Inflammatory macrophage treated with lipopolysaccharide for 1 hour (primary cell): ENCODE results near the gene MED9.

Source experiments
- DNase-seq, 2 donors: peaks; one replicate each; pipeline ENCODE4 v3.0.0-alpha.2; 2020 to 2022

The MED9 gene

DNA sequence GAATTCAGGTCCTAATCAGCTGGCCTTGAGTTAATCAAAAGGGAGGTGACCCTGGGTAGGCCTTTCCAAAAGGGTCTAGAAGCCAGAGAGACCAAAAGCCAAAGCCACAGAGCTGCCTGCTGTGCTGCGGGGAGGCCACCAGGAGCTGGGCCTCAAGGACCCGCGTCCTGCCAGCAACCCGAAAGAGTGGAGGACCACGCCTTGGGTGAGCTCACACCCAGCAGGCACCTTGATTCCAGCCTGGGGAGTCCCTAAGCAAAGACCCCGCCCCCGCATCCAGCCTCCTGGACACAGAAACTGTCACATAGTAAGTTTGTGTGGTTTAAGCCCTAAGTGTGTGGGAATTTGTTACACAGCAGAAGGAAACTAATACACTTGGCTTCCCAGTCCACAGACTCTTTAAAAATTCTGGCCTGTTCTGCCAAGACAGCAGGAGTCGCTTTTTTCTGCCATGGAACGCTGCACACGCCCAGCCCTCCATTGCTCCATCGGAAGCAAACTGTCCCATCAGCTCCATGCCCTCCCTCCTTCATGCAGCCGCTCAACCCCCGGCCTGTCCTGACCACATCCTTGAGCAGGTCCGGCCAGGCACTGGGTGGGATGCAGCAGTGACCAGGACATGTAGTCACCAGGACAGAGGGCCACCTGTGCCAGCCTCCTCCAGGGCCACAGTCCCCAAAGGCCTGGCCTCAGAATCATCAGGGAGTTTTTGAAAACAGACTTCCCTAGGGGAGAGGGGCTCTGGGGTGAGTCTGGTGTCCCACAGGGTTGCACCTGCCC, 40.3 kb downstream of the MED9 start:
- DNase-seq: no peak

DNA sequence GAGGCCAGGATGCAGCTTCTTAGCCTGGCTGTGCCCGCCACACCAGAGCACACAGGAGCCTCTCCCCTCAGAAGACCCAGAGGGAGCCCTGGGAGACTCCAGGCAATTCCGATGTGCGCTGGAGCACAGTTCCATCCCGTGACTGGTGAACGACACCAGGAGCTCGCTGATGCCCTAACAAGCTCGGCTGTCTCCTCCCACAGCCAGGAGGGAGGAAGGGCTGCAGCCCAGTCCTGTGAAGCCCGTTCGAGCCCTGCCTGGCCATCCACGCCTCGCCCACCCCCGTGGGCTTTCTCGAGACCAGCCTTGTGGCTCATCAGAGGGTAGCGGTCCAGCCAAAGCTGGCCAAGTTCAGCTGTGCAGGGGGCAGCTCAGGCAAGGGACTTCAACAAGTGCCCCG, 41.2 kb downstream of the MED9 start:
- no peak for DNase-seq

DNA sequence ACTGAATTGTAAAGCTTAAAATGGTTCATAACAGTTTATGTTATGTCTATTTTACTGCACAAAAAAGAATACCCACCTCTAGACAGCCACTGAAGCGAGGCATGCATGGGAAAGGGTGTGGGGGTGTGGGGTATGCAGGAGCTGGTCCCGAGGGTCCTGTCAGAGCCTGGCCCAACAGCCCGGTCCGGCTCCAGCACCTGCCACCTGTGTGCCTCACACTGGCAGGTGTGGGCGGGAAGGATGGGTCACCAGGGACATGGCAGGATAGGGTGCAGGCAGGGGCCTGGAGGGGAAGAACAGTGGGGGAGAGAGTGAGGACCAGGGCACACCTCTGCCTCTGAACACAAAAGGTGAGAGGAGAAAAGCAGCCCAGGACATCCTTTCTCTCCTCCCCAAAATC, 42.2 kb downstream of the MED9 start:
- DNase-seq: no peak

DNA sequence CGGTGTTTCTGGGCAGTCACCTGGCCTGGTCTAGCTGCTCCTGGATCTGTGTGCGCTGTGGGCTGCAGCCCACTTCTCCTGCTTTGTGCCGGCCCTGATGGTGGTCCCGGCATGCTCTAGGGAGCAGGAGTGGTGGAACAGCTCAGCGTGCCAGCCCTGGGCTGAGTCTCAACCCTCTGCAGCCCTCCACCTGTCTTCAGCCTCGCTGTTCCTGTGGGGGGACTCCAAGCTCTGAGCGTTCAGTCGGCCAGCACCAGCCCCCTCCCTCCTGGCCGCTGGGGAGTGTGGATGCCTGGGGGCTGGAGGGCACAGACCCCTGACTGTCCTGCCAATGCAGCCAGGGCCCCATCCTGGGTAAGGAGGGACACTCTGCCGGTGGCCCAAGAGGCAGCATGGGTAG, 43.1 kb downstream of the MED9 start:
- DNase-seq: no peak

DNA sequence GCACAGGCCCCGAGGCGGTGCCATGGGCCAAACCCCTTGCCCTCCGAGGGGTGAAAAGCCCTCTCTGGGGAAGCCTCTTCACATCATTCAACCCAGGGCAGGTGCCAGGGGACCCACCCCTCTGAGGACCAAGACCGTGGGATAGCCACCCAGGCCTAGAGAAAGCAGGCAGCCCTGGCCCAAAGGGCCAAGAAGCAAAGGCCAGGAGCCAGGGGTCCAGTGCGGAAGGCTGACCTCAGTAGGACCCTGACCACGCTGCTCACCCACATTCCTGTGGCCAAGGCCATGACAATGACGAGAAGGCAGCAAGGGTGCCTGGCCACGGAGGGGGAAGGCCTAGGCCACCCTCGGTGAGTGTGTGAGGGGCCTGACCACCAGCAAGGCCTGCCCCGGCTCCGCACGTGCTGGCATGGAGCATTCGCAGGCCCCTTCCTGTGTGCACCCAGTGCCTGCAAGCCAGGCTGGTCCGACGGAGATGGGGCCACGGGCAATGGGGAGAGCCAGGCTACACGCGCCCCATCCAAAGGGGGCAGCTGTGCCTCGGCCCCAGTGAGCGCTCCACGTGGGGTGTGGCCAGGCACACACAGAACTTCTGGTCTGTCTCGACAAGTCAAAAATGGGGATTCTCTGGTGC, 43.9 kb downstream of the MED9 start:
- no peak for DNase-seq

DNA sequence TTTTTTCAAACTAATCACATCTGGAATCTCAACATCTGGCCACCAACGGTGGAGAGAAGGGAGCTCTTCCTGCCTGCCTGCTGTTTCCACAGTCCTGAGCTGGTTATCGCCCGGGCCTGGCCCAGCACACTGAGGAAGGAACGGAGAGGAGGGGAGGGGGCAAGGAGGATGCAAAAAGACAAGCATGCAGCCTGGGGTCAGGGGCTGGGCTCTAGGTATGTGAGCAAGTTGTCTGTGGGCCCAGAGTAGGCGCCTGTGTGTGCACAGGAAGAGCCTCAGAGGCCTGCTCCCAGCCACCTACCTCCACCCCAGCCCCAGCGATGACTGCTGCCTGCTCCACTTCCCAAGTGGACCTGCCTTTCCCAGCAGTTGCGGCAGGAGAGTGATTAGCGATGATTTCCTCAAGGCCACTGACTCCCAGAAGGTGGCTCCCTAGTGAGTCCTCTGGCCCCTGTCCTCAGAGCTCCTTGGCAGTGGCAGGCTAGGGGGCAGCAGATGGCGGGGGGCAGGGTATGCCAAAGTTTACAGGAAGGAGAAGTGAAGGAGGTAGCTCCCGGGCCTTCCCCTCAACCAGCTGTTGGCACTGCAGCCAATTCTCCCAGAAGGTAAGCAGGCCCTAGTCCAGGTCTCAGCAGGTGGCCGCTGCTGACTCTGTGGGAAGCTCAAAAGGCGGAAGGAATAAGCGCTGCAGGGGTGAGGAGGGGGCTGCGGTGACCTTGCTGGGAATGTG, 46.4 kb downstream of the MED9 start:
- no peak for DNase-seq

DNA sequence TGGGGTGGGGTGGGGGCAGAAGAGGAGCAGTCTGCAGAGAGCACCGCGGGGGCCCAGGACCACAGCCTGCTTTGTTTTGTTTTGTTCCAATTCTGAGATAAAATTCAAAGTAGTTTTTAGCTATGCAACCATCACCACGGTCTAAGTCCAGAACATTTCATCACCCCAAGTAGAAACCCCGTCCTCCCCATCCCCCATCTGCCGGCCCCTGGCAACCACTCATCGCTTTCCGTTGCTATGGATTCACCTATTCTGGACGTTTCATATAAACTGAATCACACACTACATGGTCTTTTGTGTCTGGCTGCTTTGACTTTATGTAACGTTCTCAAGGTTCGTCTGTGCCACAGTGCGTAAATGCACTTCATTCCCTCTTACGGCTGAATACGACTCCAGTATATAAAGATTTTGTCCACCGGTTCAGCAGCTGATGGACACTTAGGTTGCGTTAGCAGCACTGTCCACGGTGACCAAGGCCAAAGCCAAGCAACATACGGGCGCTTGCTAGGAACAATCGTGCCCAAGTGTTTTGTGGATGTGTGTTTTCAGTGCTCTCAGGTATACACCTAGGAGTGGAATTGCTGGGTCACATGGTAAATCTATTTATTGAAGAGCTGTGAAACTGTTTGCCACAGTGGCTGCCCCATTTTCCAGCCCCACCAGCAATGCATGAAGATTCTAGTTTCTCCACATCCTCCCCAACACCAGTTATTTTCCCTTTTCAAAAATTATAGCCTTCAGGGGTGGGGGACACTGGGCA, 47.1 kb downstream of the MED9 start:
- DNase-seq: no peak

DNA sequence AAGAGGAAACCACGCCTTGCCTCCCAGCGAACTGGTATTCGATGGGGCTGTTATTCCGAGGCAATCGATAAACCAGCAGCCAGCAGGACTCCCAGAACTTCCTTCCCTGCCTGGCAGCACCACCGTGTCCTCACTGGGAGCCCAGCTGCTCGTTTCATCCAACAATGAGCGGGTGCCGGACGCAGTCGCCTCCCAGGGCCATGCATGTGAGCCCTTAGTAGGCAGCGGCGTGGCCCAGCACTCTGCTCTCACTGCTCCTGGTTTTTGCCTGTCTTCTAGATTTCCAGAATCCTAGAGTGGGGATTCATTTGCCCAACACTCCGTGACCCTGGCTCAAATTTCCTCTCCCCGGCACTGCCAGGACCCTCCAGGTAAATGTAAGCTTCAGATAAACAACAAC, 48.5 kb downstream of the MED9 start:
- no peak for DNase-seq

DNA sequence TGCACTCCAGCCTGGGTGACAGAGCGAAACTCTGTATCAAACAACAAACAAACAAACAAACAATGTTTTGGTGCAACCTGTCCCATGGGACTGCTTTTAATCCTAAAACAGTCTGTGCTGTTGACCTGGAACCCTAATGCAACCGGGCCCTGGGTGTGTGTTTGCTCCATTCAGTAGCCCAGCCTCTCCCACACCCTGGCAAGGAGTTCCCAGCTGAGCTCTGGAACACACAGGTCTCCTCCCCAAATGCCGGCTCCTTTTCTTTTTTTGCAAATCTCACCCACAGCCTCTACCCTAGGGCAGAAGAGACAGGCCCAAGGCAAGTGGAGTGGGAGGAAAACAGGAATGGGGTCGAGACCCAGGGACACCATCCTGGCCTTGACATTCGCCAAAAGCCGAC, 49.2 kb downstream of the MED9 start:
- DNase-seq: no peak

DNA sequence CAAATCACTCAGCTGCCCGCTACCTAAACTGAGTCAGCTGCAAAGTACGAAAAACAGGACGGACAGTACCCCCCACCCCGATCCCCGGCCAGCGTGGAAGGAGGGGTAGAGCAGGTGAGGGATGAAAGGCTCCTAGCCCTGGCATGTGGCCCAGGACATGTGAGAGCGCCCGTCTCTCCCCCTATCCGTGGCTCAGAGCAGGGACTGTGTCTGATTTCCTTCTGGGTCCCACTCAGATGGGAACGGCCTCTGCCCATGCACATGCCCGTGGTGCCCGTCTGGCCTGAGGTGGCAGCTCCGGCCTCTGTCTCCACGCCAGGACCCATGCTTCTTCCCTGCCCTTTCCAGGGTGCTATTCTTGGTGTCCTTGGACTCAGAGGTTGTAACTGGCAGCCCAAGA, 49.6 kb downstream of the MED9 start:
- DNase-seq: no peak

DNA sequence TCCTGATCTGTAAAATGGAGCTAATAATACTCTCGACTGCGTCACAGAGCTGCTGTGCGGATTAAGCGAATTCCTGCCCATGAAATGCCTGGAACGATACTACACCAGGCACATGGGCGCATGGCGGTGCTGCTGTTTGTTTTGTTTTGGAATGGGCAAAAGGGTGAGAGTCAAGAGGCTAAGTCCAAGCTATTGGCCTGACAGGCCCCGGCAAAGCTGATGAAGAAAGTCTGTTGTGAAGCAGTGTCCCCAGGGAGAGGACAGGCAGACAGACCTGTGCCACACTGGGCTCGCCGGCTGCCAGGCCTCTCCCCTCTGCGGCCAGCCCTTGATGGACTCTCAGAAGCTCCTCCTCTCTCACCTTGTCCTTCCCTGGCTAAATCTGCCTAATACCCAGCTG, 50.7 kb downstream of the MED9 start:
- no peak for DNase-seq

DNA sequence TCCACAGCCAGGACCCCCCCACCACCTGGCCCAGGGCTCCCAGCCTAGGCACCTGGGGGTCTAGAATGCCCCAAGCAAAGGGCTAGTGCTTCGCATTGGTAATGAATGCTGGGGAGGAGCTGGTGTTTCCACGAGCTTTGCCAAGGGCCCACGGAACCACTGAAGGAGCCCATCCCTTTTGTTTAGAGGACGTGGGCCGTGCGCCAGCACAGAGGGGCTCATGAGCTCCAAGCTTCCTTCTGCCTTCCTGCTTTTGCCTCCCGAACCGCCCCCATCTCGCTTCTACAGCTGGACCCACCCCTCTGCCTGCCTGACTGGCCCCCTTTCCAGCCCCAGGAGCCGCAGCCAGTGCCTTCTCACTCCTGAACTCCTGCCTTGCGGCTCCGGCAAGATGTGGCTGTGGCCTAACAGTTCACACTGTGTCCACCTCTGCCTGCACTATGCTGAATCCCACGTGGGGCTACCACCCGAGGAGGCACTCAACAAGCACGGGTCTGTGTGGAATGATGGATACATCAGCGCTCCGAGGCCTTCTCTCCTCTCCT, 51.2 kb downstream of the MED9 start:
- DNase-seq: no peak

DNA sequence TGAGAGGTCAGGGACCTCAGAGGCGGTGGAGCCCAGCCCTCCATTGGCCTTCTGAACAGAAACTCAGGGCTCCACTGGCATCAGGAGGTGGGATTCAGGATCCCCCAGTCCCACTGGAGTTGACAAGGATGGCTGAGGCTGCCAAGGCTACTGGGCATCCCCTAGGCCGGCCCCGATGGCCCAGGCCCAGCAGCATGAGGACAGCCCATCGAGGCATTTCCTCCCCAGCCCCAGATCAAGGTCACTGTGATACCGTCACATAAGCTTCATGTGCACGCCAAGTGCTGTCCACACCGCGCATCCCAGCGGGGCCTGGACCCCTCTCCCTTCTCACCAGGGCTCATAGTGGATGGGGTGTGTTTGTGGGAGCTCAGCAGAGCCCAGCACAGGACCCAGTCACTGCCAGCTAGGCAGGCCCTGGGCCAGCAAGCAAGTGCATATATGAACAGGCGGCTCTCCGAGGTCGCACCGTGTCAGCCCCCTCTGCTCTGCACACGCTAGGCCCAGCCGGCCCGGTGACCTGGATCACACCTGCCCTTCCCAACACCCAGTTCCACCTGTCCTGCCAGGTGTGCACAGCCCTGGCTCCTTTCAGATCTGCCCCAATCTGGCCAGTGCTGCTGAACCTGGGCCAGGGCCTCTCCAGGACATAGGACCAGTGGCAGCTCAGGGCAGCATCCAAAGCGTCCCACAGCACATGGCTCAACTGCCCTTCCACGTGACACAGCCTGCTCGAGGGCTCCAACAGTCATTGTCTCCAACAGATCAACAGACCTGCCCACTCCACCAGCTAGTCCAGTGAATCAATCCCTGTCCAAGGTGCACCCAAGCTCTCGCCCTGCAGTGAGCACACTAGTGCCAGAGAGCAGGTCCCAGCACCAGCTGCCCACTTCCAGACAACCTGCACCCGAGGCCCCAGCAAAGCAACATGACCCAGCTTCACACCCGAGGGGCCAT, 52.2 kb downstream of the MED9 start:
- no peak for DNase-seq

DNA sequence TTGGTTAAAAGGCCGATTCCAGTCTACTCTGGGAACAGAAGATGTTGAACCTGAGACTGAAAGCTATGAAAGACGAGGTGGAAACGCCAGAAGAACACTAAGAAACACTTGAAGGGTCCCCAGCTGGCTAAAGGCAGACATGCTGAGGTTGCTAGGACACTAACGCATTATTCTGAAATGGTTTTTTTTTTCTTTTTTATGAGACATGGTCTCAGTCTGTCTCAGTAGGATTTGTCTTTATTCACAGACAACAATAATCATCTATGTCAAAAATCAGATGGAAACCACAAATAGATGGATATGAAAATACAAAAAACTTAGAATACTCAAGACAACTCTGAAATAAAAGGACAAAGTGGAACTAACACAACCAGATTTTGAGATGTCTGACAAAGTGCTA, 54.4 kb downstream of the MED9 start:
- DNase-seq: no peak

DNA sequence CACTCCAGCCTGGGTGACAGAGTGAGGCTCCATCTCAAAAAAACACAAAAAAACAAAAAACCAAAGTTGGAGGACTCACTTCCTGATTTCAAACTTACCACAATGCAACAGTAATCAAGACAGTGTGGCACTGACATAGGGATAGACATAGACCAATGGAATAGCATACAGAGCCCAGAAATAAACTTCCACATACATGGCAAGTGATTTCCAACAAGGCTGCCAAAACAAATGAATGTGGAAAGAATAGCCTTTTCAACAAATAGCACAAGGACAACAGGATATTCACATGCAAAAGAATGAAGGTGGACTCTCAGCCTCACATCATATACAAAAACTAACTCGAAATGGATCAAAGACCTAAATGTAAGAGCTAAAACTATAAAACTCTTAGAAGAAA, 56.2 kb downstream of the MED9 start:
- DNase-seq: no peak

DNA sequence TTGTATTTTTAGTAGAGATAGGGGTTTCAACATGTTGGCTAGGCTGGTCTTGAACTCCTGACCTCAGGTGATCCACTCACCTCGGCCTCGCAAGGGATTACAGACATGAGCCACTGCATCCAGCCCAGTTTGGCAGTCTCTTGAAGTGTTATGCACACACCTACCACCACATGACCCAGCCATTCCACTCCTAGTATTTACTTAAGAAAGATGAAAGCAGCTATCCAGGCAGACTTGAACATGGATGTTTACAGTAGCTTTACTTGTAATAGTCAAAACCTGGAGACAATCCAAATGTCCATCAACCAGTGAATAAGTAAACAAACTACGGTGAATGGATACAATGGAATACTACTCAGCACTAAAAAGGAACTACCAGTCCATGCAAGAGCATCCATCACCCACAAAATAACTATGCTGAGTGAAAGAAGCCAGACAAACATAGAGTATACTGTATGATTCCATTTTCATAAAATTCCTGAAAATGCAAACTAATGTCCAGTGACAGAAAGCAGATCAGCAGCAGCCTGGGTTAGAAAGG, 57.2 kb downstream of the MED9 start:
- DNase-seq: no peak

DNA sequence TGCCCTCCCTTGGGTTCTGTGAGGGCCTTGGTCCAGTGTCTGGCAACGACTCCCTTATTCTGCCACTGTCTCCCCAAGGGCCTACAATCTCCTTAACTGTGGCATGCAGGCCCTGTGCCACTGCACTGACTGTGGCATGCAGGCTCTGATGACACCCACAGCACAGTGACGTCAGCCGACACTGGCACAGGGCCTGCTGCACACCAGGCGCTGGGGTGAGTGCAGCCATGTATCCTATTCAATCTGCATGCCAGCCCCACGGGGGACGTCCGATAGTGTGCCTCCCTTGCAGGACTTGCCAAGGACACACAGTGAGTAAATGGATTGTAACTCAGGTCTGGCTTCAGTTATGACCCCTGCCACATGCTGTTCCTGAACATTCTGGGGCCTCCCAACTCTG, 59.2 kb downstream of the MED9 start:
- no peak for DNase-seq

DNA sequence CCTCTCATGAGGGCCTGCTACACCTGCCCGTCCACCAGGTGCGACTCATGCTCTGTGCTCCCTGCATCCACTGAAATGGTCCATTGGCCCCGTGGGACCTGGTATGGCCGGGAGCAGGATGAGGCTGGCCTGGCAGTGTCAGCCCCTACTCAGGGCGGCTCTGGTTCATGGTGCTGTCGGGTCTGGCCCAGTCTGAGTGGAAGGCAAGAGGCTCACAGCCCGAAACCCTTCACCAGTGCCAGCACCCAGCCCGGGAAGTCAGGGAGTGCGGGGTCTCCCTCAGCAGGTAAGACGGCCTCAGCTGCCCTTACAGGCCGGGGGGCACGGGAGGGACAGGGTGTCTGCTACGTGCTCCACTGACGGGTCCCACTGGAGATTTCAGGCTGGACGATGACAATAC, 59.9 kb downstream of the MED9 start:
- DNase-seq: no peak

DNA sequence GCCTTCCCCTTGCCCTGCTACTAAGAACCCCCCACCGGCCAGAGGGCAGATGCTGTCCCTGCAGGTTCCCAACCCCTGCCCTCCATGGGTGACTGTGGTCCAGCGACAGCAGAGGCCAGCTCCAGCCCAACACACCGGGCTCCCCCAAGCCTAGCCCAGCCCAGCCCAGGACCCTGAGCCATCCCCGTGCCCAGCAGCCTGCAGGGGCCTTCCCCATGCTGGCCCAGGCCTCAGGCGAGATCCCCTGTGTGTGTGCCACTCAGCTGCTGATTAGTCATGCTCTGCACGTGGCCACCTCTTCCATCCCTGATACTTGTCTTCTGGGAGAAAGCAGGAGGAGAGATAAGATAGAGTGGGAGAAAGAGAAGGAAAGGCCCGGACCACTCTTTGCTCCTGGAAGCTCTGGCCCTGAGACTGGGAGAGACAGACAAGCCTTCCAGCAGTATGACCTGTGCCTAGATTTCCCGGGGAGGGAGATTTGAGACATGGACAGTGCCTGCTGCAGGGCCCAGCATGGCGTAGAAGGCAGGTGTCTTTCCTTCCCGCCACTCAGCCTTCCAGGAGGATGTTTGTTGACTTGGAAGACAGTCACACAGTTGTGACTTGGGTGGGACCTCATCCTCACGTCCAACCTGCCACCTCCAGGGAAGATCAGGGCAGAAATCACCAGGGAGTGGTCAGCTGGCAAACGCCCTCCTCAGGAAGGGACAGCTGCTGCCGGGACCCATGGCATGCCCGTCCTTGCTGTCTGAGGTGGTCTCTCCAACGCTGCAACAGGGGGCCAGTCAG, 60.7 kb downstream of the MED9 start:
- no peak for DNase-seq
